GM19043 (cell line): ENCODE results near the gene SAMD11.

Experiments
- ATAC-seq: cut with Tn5 transposase; IDR thresholded peaks from one replicate; pipeline ENCODE4 v1.9.1; 2021; ENCODE audit warnings: low read depth; ENCODE audit not compliant: unreplicated experiment

The SAMD11 gene

DNA sequence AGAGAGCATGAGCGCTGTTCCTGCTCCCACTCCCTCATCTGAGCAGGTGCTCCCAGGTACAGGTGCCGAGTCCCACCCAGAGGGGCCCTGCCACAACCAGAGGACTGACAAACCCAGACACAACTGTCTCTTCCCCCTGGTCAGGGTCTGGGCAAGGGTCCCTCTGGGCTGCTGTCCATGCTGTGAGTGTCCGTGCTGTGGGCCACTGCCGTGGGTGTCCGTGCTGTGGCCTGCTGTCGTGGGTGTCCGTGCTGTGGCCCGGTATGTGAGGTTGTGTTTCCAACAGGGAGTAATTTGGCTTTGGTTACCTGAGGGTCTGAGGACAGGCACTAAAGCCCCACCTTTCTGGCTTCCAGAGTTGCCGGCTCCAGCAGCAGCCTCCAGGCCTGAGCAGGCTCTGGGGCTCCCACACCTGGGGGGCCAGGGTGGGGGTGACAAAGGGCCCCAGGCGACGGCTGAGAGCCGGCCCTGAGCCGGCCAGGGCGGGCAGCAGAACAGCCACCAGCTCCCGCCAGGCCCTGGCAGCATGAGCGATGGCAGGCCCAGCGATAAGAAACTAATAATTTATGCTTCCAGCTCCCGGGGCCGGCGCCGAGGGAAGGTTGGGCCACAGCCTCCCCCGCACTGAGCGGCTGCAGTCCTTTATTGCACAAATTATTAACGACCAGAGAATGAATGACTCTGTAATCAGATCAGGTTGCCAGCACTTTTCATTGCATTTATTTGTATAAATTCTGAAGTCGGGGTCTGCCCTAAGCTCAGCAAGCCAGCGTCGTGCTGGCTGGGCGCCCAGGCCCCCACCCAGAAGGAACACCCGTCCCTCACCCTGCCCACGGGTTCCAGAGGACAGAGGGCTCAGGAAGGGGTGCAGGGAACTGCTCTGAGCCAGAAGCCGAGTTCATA lies 7.3 kb upstream of the SAMD11 start:
- no peak for ATAC-seq

- ATAC-seq, result no peak
Measured at GRCh38 chr1:917076-917459, 6.7 kb upstream of the SAMD11 start.

GRCh38 chr1:917466-918091 lies 6.1 kb upstream of the SAMD11 start:
- no peak for ATAC-seq

GRCh38 chr1:918353-918752 lies 5.4 kb upstream of the SAMD11 start:
- ATAC-seq, result no peak

DNA sequence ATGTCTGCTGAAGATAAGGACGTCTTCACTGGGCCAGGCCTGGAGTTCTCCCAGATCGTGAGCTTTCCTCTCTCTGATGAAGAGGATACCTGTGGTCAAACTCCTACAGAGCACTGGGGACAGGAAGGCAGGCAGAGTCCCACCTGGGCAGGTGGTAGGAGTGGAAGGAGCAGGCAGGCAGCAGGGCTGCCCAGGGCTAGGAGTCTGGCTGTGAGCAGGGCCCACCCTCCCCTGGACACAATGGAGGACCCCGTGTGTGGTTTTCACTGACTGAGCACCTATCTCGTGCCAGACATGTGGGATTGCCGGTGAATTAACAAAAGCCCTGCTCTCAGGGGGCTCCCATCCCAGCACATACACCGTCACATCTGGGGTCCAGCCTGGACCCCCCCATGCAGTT lies 4.9 kb upstream of the SAMD11 start:
- no peak for ATAC-seq

- no peak for ATAC-seq
Measured at GRCh38 chr1:919271-919872, 4.4 kb upstream of the SAMD11 start.

DNA sequence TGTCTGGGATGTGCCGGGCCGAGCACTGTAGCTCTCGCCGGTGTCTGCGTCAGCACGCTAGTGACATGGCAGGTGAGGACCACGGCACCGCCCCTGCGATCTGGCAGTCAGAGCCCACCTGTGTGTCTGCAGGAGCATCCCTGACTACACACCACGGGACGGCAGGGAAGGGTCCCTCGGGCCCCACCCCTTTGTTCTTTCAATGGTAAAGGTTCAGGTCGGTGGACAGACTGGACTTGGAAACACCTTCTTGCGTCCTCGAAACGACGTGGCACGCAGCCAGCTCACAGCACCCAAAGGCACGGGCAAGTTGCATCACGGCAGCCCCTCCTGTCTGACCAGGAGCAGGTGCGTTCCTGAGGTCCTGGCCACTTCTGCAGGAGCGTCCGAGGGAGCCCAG lies 3.7 kb upstream of the SAMD11 start:
- ATAC-seq, result no peak

DNA sequence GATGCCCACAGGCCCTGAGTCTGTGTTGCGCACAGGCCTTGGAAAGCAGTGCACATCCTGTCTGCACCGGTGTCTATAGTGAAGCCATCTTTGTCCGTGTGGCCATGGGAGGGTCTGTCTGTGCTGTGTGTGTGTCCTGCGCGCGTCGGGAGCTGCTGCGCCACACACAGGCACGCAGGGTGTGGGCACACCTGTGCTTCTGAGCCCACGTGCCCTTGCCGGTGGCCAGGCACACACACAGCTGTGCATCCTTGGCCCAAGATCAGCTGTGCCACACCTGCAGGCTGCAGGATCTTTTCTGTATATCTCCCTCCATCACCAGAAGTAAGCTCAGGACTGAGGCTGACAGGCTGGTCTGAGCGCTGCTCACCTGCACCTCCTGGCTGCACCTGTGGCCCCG lies 3.2 kb upstream of the SAMD11 start:
- no peak for ATAC-seq

DNA sequence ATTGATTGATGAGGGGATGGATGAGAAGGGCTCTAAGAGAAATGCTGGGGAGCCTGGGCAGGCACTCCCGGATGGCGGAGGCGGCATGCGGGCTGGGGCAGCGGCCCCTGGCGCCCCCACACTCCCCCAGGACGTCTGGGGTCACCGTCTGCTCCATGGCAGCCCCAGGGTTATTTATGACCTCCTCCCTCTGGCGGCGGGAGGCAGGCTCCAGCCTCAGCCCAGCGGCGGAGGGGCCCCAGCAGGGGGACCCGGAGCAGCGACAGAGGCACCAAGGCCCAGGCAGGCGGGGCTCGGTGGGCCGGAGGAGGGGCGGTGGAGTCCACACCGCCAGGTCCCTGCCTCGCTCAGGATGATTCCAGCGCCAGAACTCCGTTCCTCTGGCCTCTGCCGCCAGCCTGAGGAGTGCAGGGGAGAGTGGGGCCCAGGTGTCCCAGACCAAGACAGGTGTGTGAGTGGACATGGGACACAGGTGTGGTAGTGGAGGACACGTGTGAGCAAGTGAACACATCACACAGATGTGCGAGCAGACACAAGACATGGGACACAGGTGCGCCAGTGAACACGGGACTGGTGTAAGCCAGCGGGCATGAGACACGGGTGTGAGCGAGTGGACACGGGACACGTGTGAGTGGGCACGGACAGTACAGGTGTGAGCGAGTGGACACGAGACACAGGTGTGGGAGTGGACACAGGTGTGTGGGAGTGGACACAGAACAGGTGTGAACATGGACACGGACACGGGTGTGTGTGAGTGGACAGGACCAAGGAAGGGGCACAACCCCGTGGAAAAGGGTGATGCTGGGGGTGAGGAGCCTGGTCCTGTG lies 2.5 kb upstream of the SAMD11 start:
- ATAC-seq, result no peak

DNA sequence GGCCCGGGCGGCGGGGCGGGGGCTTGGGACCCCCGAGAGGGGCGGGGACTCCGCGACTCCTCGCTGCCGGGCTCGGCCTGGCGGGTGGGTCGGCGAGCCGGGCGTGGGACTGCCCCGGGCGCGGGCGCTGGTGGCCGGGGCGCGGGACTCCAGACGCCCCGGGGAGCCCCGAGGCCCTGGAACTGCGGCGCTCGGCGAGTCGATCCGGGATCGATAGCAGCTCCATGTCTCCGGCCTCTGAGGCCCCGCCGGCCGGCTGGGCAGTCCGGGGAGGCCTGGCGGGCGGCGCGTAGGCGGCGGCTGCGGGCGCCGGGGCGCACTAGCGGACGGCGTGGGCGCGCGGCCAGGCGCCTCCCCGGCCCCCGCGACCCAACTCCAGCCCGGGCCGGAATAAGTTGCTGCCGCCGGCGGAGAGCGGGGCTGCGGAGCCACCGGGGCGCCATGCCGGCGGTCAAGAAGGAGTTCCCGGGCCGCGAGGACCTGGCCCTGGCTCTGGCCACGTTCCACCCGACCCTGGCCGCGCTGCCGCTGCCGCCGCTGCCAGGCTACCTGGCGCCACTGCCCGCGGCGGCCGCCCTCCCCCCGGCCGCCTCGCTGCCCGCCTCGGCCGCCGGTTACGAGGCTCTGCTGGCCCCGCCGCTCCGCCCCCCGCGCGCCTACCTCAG lies 400 bp downstream of the SAMD11 start:
- no peak for ATAC-seq

DNA sequence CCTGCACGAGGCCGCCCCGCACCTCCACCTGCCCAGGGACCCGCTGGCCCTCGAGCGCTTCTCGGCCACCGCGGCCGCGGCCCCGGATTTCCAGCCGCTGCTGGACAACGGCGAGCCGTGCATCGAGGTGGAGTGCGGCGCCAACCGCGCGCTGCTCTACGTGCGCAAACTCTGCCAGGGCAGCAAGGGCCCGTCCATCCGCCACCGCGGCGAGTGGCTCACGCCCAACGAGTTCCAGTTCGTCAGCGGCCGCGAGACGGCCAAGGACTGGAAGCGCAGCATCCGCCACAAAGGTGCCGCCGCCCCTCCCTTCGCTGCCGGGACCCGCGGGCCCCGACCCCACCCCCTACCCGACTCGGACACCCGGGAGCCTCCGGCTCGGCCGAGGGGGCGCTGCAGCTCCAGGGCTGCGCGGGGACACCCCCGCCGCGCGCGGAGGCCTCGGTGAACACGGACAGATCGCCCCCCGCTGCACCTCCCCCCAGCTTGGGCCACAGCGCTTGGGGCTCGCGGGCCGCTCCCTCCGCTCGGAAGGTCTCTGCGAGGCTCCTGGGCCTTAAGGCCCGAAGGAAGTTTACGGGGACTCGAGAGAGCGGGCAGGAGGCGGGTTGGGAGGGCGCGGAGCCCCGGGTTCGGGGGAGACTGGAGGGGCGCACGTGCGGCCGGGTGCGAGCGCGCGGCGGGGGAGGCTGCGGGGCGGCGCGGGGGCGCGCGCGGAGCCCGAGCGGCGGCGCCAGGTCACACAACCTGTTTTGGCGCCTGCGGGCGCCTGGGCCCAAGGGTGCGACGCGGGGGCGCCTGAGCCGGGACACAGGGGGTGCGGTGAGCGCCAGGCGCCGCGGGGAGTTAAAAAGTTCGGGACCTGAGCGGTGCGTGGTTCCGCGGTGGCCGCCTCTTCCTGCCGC lies 1.2 kb downstream of the SAMD11 start:
- no peak for ATAC-seq

- no peak for ATAC-seq
Measured at GRCh38 chr1:925561-926421, 2.1 kb downstream of the SAMD11 start.

DNA sequence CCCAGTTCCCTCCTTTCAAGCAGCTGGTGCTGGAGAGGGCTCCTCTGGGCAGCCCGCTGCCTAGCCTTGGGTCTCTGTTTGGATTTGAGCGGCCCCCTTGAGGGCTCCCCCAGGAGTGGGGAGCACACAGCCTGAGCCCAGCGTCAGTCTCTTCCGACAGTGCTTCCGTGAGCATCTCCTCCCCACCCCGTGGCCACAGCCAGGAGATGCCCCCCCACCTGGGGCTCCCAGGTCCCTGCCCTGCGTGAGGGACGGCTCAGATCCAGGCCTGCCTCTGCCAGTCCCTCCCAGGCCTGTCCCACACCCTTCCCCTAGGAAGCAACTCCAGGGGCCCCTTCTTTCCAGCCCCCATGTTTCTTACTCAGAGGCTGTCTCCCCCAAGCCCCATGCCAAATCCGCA lies 3.5 kb downstream of the SAMD11 start:
- no peak for ATAC-seq

GRCh38 chr1:927748-928147 lies 4.0 kb downstream of the SAMD11 start:
- no peak for ATAC-seq

- ATAC-seq, result no peak
Measured at GRCh38 chr1:928825-929661, 5.3 kb downstream of the SAMD11 start.

GRCh38 chr1:929712-930632 lies 6.2 kb downstream of the SAMD11 start:
- no peak for ATAC-seq
